LNCAP (cell line): Measurements from ENCODE around the gene SOBP.

Experiments
- CTCF ChIP-seq: fragments of 450-650 bp; IDR thresholded peaks from 2 replicates; pipeline ENCODE4 v1.5.1; 2017; ENCODE audit warnings: mild to moderate bottlenecking

The SOBP gene

GRCh38 chr6:107563694-107564588 is 74.0 kb downstream of the SOBP start:
- no peak for TF ChIP-seq CTCF

- TF ChIP-seq CTCF: no peak
These were observed 74.7 kb downstream of the SOBP start for GRCh38 chr6:107564589-107564951.

DNA sequence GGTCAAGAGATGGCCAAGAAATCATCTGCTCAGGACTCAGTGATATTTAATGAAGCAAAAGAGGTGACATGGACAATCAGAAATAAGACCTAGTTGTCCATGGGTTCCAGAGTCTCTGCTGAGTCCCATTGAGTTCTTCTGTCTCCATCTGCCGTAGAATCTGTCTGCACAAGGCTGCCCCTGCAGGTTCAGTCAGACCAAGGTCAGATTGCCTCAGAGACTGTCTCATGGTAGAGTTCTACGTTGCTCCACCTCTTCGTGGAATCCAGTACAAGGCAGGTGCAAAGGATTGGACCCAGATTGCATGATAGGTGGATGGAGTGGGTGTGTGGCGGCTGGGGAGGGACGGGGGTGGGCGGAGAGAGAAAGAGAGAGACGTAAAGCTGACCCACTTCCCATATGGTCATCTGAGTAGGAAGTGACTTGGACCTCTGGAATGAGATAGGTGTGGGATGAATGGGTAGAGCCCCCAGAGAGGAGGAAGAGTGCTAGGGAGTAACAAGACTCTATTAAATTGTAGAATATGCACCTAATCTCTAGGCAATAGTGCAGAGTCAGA is 75.3 kb downstream of the SOBP start:
- no peak for TF ChIP-seq CTCF

GRCh38 chr6:107567643-107568042 is 77.7 kb downstream of the SOBP start:
- no peak for TF ChIP-seq CTCF

GRCh38 chr6:107569473-107569872 is 79.6 kb downstream of the SOBP start:
- no peak for TF ChIP-seq CTCF

- no peak for TF ChIP-seq CTCF
These were observed 81.4 kb downstream of the SOBP start for GRCh38 chr6:107571354-107571753.

DNA sequence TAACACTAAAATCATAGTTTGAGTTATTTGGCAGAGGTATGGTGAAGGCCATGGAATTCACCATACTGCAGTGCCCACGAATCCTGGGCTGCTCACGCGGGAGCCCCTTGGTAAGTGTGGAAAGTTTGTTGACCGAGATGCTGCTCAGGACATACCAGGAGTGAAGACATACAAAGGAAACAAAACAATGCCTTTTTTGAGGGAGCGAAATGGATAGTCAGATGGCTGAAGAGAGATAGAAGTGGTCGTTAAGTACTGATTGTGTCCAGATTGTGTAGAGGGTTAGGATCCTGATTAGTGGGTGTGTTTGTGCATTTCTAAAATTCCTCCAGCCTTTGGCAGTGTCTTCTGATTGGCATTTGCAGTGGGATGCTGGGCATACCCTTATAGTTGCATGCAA is 83.0 kb downstream of the SOBP start:
- no peak for TF ChIP-seq CTCF
